Fibroblast of lung (primary cell): ENCODE measurements around the gene NDST1.

Experiments
- CTCF ChIP-seq, 2 donors: IDR thresholded peaks in 1 of 2; conservative IDR thresholded peaks in 1 of 2; 1 replicate in 1 of 2; 2 replicates in 1 of 2; pipeline ENCODE4 v1.5.1; 2011 to 2012; ENCODE audit warnings: low read length in 2 of 2, control low read depth in 1 of 2, inconsistent platforms in 1 of 2, low read depth in 1 of 2, mild to moderate bottlenecking in 1 of 2
- EZH2 ChIP-seq: IDR thresholded peaks from 2 replicates; pipeline ENCODE4 v1.5.1; 2012; ENCODE audit warnings: low read length, control low read depth, mild to moderate bottlenecking; ENCODE audit errors: missing control alignments

GRCh38 chr5:150540042-150540441 lies 32.1 kb downstream of the NDST1 start:
- TF ChIP-seq CTCF (conservative IDR thresholded peaks at IDR 0.05 in 1 of 2, IDR thresholded peaks at IDR 0.05 in 1 of 2; ENCODE audit: low read depth in 1 of 2, low read length in 2 of 2): no peak
- TF ChIP-seq EZH2: no peak
